GM10248 (cell line): ENCODE results near the gene TTYH3.

Source experiments
- CTCF ChIA-PET: fragments of 300-600 bp; sonication (Branson Sonifier 250); formaldehyde crosslinking; extraction: SDS; loops from one replicate; lab custom pipeline; 2021; ENCODE audit warnings: antibody characterized with exemption; lab: Yijun Ruan, JAX
- POLR2A ChIA-PET: fragments of 350-650 bp; sonication (Branson Sonifier 250); formaldehyde crosslinking; extraction: SDS; loops from one replicate; lab custom pipeline; 2020; ENCODE audit warnings: antibody characterized with exemption; lab: Yijun Ruan, JAX
- DNase-seq: peaks from one replicate; pipeline ENCODE4 v3.0.0; 2012; ENCODE audit errors: extremely low spot score
- CTCF ChIP-seq: IDR thresholded peaks from 2 replicates; pipeline ENCODE4 v1.5.1; 2012; ENCODE audit warnings: mild to moderate bottlenecking, low read depth; ENCODE audit errors: extremely low read depth, missing control alignments, control extremely low read depth

Gene TTYH3

GRCh38 chr7:2652736-2653060 lies 20.9 kb downstream of the TTYH3 start:
- CTCF ChIA-PET: interaction anchor here (1.1 to 2.2 kb wide), 5 partner anchors 8 to 212 kb away, joined by 3 to 10 read pairs (median 6); no protein-coding TSS in a partner anchor

DNA sequence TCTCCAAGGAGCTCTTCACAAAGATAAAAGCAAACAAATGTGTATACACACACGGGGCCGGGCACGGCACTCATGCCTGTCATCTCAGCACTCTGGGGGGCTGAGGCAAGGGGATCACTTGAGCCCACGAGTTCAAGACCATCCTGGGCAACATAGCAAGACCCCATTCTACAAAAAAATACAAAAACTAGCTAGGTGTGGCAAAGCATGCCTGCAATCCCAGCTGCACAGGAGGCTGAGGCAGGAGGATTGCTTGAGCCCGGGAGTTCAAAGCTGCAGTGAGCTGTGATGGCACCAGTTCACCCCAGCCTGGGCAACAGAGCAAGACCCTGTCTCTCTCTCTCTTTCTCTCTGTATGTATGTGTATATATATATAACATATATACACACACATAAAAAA lies 22.3 kb downstream of the TTYH3 start:
- ChIA-PET POLR2A (interaction anchor here (0.5 kb wide), 1 partner anchor 354 kb away, joined by 3 read pairs; no protein-coding TSS in a partner anchor), CTCF (interaction anchor here (2.1 to 2.2 kb wide), 3 partner anchors 9 to 55 kb away, joined by 6 to 10 read pairs (median 9); no protein-coding TSS in a partner anchor)
- DNase-seq: no peak
- TF ChIP-seq CTCF: no peak

More at GRCh38 chr7:2652736-2653060, 20.9 kb downstream of the TTYH3 start:
- TF ChIP-seq CTCF: no peak
- POLR2A ChIA-PET: no interaction called here
- DNase-seq: no peak

- CTCF ChIA-PET: interaction anchor here (1.0 to 1.3 kb wide), 3 partner anchors 15 to 54 kb away, joined by 3 to 8 read pairs (median 7); no protein-coding TSS in a partner anchor
These were observed 24.3 kb downstream of the TTYH3 start for GRCh38 chr7:2655870-2656614.

DNA sequence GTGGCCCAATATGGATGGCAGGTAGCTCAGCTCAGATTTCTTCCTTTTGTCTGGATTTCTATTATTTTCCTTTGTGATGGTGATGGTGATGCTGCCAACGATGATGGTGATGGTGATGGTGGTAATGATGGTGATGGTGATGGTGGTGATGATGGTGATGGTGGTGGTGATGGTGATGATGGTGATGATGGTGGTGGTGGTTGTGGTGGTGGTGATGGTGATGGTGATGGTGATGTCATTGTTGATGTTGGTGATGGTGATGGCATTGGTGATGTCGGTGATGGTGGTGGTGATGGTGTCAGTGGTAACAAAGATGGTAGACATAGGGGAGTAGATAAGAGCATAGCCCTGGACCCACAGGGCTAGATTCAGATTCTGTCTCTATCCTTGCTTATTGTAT lies 25.4 kb downstream of the TTYH3 start:
- TF ChIP-seq CTCF: no peak
- no peak for DNase-seq
- ChIA-PET POLR2A (interaction anchor here (0.6 kb wide), 1 partner anchor 9 kb away, joined by 4 read pairs; no protein-coding TSS in a partner anchor), CTCF (interaction anchor here (1.0 to 1.3 kb wide), 3 partner anchors 14 to 53 kb away, joined by 3 to 8 read pairs (median 7); no protein-coding TSS in a partner anchor)

More at GRCh38 chr7:2655870-2656614, 24.3 kb downstream of the TTYH3 start:
- no peak for TF ChIP-seq CTCF
- no peak for DNase-seq
- POLR2A ChIA-PET: no interaction called here

DNA sequence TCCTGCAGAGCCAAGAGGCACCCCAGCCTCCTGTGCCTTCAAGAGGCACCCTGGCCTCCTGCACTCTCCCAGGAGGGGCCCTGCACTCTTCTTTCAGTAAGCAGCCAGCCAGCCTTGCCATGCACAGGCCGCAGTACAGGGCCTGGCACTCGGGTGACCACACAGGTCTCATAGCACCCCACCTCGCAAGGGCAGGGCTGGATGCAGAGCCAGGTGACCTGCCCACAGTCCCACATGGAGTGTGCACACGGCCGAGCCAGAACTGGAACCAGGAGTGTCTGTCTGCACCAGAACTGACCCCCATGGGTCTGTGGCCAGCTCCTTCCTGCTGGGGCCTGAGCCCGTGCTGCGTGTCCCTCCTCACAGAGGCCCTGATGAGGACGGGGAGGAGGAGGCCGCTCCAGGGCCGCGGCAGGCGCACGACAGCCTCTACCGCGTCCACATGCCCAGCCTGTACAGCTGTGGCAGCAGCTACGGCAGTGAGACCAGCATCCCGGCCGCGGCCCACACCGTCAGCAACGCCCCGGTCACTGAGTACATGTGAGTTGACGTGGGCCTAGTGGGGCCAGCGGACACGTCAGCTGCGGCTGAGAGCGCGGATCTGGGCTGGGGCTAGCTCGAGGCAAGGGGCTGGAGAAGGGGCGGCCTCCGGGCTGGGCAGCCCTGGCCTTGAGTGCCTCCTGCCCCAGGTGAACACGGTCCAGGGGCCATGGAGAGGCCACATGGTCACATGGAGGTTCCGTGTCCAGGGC lies 26.3 kb downstream of the TTYH3 start:
- TF ChIP-seq CTCF: no peak
- ChIA-PET POLR2A (no interaction called here), CTCF (interaction anchor here (1.2 to 1.4 kb wide), 2 partner anchors 13 to 51 kb away, joined by 4 to 6 read pairs; no protein-coding TSS in a partner anchor)
- no peak for DNase-seq

DNA sequence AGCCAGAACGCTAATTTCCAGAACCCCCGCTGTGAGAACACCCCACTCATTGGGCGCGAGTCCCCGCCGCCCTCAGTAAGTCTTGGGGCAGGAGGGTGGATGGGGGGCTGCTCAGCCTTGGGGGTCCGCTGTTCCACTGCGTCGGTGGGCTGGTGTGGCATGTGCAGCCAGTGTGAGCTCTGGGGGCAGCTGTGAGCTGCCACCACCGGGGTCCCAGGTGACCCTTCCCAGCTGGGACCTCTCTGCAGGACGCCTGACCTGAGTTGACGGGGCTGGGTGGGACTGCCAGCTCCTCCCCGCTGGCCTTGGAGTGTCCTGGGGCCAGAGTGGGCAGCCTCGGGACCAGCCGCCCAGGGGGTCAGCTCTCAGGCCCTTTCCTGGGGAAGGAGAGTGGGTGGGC lies 27.2 kb downstream of the TTYH3 start:
- POLR2A ChIA-PET: no interaction called here
- CTCF ChIA-PET: interaction anchor here (1.2 to 1.7 kb wide), 3 partner anchors 8 to 51 kb away, joined by 4 to 6 read pairs (median 4); no protein-coding TSS in a partner anchor
- no peak for TF ChIP-seq CTCF
- DNase-seq: no peak
